Caco-2 (cell line): Measurements from ENCODE around the gene ZGLP1. TPM values are rescaled to one million over a fixed set of nuclear protein-coding genes. Genes with fewer than 3 reads are reported as not detected.
A peak's percentile ranks its signal among the peaks of the same experiment; 100 is the strongest.
"Not testable (repeated sequence)": the region's sequence is repeated elsewhere in the genome, so short reads cannot be mapped to it uniquely, and the experiment has no call there.

ENCODE experiments used
- BruUV-seq: library from RNA; stranded (reverse); fragments of 400-500 nt; replicated peaks from 2 replicates; lab custom pipeline; 2021; lab: Mats Ljungman, UMichigan
- CTCF ChIA-PET: fragments of 300-600 bp; sonication (Branson Sonifier 250); formaldehyde crosslinking; loops from one replicate; lab custom pipeline; 2022; ENCODE audit warnings: antibody characterized with exemption; lab: Charles Lee
- POLR2A ChIA-PET: fragments of 300-600 bp; sonication (Branson Sonifier 250); formaldehyde crosslinking; loops from one replicate; lab custom pipeline; 2022; ENCODE audit warnings: antibody characterized with exemption; lab: Charles Lee
- DNase-seq, 2 experiments: peaks; one replicate each; pipeline versions ENCODE4 v3.0.0 to v3.0.0-alpha.2; 2020 to 2022
- H3K27me3 ChIP-seq: replicated peaks from 2 replicates; pipeline ENCODE4 v1.6.0; 2011; ENCODE audit warnings: low read length; ENCODE audit not compliant: control insufficient read depth, insufficient read depth
- H3K36me3 ChIP-seq: 2 replicates; pipeline ENCODE4 v1.5.1; 2011; ENCODE audit warnings: low read length; ENCODE audit not compliant: control insufficient read depth, insufficient read depth
- H3K4me1 ChIP-seq: fragments of 250-450 bp; sonication (Bioruptor Pico); 2 replicates; pipeline ENCODE4 v1.5.1; 2020; ENCODE audit warnings: mild to moderate bottlenecking
- H3K4me3 ChIP-seq: 2 replicates; pipeline ENCODE4 v1.5.1; 2011; ENCODE audit warnings: low read depth, mild to moderate bottlenecking, control low read depth, low read length
- H3K9me3 ChIP-seq: fragments of 250-450 bp; sonication (Bioruptor Pico); 2 replicates; pipeline ENCODE4 v1.5.1; 2020; ENCODE audit warnings: mild to moderate bottlenecking, moderate library complexity
- H3K27ac Mint-ChIP-seq: one replicate; pipeline ENCODE4 v1.8.0; 2022; ENCODE audit warnings: mixed read lengths; ENCODE audit not compliant: unreplicated experiment
- H3K27me3 Mint-ChIP-seq: one replicate; pipeline ENCODE4 v1.8.0; 2022; ENCODE audit warnings: mixed read lengths; ENCODE audit not compliant: insufficient read depth, unreplicated experiment
- H3K36me3 Mint-ChIP-seq: one replicate; pipeline ENCODE4 v1.8.0; 2022; ENCODE audit warnings: mild to moderate bottlenecking, mixed read lengths; ENCODE audit not compliant: insufficient read depth, unreplicated experiment
- H3K4me1 Mint-ChIP-seq: one replicate; pipeline ENCODE4 v1.8.0; 2022; ENCODE audit warnings: low read depth, mixed read lengths; ENCODE audit not compliant: unreplicated experiment
- H3K4me3 Mint-ChIP-seq: one replicate; pipeline ENCODE4 v1.8.0; 2022; ENCODE audit warnings: mild to moderate bottlenecking, moderate library complexity, mixed read lengths; ENCODE audit not compliant: unreplicated experiment
- H3K9me3 Mint-ChIP-seq: one replicate; pipeline ENCODE4 v1.8.0; 2022; ENCODE audit warnings: mixed read lengths; ENCODE audit not compliant: unreplicated experiment
- CTCF ChIP-seq, 2 experiments: fragments of 200-600 bp in 1 of 2; IDR thresholded peaks; 1 replicate in 1 of 2; 2 replicates in 1 of 2; pipeline versions ENCODE4 v1.5.1 to v1.8.0; 2011 to 2022; ENCODE audit warnings: antibody characterized with exemption in 1 of 2, control low read depth in 1 of 2, inconsistent platforms in 1 of 2, low read depth in 1 of 2, low read length in 1 of 2, mild to moderate bottlenecking in 1 of 2, moderate library complexity in 1 of 2; ENCODE audit not compliant: insufficient read depth in 1 of 2, severe bottlenecking in 1 of 2, unreplicated experiment in 1 of 2
- intact Hi-C: fragments of 100-400 bp; cut with micrococcal nuclease; formaldehyde crosslinking; loops from one replicate; pipeline ENCODE4 v1.10.0; 2022; ENCODE audit not compliant: unreplicated experiment
- total RNA-seq: library from RNA; stranded (reverse); gene quantifications from 2 replicates; pipeline ENCODE4 v1.2.3, GENCODE V29; 2022

The ZGLP1 gene
- total RNA-seq, 1 experiment from 2014 or later: 2.5 TPM

- ChIA-PET POLR2A (no interaction called here), CTCF (interaction anchor here (0.6 kb wide), 1 partner anchor 12 kb away, joined by 3 read pairs; no protein-coding TSS in a partner anchor)
- no peak overlapping the region for H3K4me3 ChIP-seq
- BruUV-seq: no TSS peak
- H3K27me3 ChIP-seq: no peaks in the 10 kb centered on the region
- intact Hi-C loops: no loop called here
- H3K36me3 Mint-ChIP-seq: peaks cover 5% of the 10 kb centered on the region
- H3K4me1 ChIP-seq: peaks cover 6% of the 10 kb centered on the region; the same call in 1 of the 2 replicates
- TF ChIP-seq CTCF (IDR thresholded peaks at IDR 0.05; ENCODE audit: insufficient read depth in 1 of 2, low read depth in 1 of 2, low read length in 1 of 2, severe bottlenecking in 1 of 2, unreplicated experiment in 1 of 2): no peak
- H3K27ac Mint-ChIP-seq: peak overlapping the region; percentile 38
- H3K9me3 Mint-ChIP-seq: no peaks in the 10 kb centered on the region
- H3K9me3 ChIP-seq: no peaks in the 10 kb centered on the region
- no peaks in the 10 kb centered on the region for H3K27me3 Mint-ChIP-seq
- H3K4me3 Mint-ChIP-seq: no peak overlapping the region
- DNase-seq: no peak
- H3K4me1 Mint-ChIP-seq: no peaks in the 10 kb centered on the region
- no peaks in the 10 kb centered on the region for H3K36me3 ChIP-seq
Measured at GRCh38 chr19:10338940-10339339, 29.3 kb upstream of the ZGLP1 start.

GRCh38 chr19:10336725-10337124 is 27.1 kb upstream of the ZGLP1 start:
- intact Hi-C loops, H3K36me3 ChIP-seq, DNase-seq, H3K4me3 ChIP-seq, H3K4me1 ChIP-seq, H3K4me3 Mint-ChIP-seq, BruUV-seq, H3K27ac Mint-ChIP-seq, H3K4me1 Mint-ChIP-seq, H3K9me3 Mint-ChIP-seq, POLR2A ChIA-PET, H3K9me3 ChIP-seq, H3K27me3 ChIP-seq, CTCF ChIA-PET, H3K27me3 Mint-ChIP-seq: not testable (repeated sequence)
- H3K36me3 Mint-ChIP-seq: peaks cover 22% of the 10 kb centered on the region

GRCh38 chr19:10335352-10335985 is 25.9 kb upstream of the ZGLP1 start:
- H3K4me3 Mint-ChIP-seq: peak overlapping the region; percentile 85
- peaks cover 5% of the 10 kb centered on the region for H3K4me1 Mint-ChIP-seq
- H3K9me3 Mint-ChIP-seq: no peaks in the 10 kb centered on the region
- ChIA-PET CTCF (interaction anchor here (2.3 kb wide), 2 partner anchors 53 to 65 kb away, joined by 19 to 26 read pairs; partner anchors contain the start of gene ICAM1), POLR2A (no interaction called here)
- peak overlapping the region; percentile 79 for H3K4me3 ChIP-seq
- TF ChIP-seq CTCF (IDR thresholded peaks at IDR 0.05; ENCODE audit: insufficient read depth in 1 of 2, low read depth in 1 of 2, low read length in 1 of 2, severe bottlenecking in 1 of 2, unreplicated experiment in 1 of 2): no peak
- H3K27me3 ChIP-seq: no peaks in the 10 kb centered on the region
- BruUV-seq: no TSS peak
- intact Hi-C loops: no loop called here
- no peaks in the 10 kb centered on the region for H3K9me3 ChIP-seq
- H3K4me1 ChIP-seq: peaks cover 6% of the 10 kb centered on the region; the same call in 1 of the 2 replicates
- H3K27me3 Mint-ChIP-seq: no peaks in the 10 kb centered on the region
- peak overlapping the region; percentile 65 for H3K27ac Mint-ChIP-seq
- no peak for DNase-seq
- H3K36me3 Mint-ChIP-seq: peaks cover 27% of the 10 kb centered on the region
- no peaks in the 10 kb centered on the region for H3K36me3 ChIP-seq
